ENCODE results near the gene SCN10A. TPM values are rescaled to one million over a fixed set of nuclear protein-coding genes. Genes with fewer than 3 reads are reported as not detected.

SCN10A gene
- total and polyA plus RNA-seq, 3 donors from 2014 or later = 0.19 to 0.53 (median 0.24) TPM

DNA sequence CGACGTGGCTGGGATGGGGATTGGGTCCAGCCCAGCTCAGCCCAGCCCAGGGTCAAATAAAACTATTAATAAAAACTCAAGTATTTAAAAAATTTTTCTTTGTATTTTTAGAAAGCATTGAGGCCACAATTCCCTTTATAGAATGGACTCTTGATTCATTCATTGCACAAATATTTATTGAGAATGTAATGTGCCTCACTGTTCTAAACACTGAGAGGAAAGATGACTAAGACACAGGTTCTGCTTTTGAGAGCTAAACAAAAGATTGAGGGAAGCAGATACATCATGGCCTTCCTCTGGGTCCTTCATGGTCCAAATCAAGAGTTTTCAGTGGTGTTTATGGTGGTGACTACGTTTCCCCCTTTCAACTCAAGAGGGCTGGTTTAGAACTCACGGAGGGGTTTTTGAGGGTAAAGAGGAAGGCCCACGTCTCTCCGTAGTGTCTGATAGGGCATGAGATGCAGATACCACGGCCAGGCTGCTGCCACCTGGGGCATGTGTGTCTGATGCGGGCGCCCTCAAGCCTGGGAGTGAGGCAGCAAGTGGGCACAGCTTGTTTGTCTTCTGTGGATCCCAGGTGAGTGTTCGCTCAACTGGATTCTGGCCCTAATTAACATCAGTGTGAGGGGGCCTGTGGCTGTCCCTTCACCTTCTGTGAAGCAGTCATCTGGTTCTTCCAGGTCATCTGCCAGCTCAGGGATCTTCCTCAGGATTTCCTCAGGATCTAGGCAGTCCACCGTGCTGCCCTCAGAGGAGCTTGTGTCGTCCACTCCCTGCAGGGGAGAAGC, 93.0 kb downstream of the SCN10A start:
- TF ChIP-seq POLR2A (IDR thresholded peaks at IDR 0.05) = no peak
- TF ChIP-seq, protein P1, sequence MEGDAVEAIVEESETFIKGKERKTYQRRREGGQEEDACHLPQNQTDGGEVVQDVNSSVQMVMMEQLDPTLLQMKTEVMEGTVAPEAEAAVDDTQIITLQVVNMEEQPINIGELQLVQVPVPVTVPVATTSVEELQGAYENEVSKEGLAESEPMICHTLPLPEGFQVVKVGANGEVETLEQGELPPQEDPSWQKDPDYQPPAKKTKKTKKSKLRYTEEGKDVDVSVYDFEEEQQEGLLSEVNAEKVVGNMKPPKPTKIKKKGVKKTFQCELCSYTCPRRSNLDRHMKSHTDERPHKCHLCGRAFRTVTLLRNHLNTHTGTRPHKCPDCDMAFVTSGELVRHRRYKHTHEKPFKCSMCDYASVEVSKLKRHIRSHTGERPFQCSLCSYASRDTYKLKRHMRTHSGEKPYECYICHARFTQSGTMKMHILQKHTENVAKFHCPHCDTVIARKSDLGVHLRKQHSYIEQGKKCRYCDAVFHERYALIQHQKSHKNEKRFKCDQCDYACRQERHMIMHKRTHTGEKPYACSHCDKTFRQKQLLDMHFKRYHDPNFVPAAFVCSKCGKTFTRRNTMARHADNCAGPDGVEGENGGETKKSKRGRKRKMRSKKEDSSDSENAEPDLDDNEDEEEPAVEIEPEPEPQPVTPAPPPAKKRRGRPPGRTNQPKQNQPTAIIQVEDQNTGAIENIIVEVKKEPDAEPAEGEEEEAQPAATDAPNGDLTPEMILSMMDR (IDR thresholded peaks at IDR 0.05) = no peak
- H3K27me3 ChIP-seq = no peaks in the 10 kb centered on the region
- intact Hi-C loops (cut with DNase I; ENCODE audit: low total_unique reads) = no loop called here
- H3K4me3 ChIP-seq = no peak overlapping the region
- no peak overlapping the region for H3K27ac ChIP-seq
- 77 to 91% methylated on average over 9 to 12 of the region's 12 CpGs for WGBS, 2 donors
- H3K9me3 ChIP-seq = no peaks in the 10 kb centered on the region
- DNase-seq = no peak
- no peaks in the 10 kb centered on the region for H3K4me1 ChIP-seq
- H3K36me3 ChIP-seq (ENCODE audit: low read depth, missing control alignments) = no peaks in the 10 kb centered on the region

DNA sequence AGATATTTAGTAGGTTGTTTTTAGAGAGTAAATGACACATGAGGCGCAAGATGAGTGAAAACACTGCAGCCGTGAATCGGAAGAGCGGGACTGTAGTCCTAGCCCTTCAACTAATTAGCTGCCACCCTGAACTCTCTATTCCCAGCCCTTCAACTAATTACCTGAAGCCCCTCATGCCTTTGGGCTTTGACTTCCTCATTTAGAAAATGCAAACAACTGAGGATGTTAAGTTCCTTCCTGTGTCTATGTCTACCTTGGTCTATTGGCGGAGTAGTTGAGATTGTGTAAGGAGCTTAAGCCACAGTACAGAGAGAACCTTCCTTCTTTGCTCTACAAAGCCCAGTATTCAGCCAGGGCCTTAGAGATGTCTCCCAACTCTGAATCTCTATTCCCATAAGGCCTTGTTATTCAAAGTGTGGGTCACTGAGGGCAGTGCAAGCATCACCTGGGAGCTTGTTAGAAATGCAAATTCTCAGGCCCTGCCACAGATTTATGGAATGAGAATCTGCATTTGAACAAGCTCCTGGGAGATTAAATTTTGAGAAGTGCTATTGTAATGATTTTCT, 94.7 kb downstream of the SCN10A start:
- Histone ChIP-seq H3K27me3 (no peaks in the 10 kb centered on the region), H3K27ac (no peak overlapping the region), H3K36me3 (ENCODE audit: low read depth, missing control alignments) (no peaks in the 10 kb centered on the region), H3K9me3 (no peaks in the 10 kb centered on the region), H3K4me3 (no peak overlapping the region), H3K4me1 (no peaks in the 10 kb centered on the region)
- DNase-seq = no peak
- 90 to 94% methylated on average over 5 of the region's 5 CpGs for WGBS, 2 donors
- intact Hi-C loops (cut with DNase I; ENCODE audit: low total_unique reads) = no loop called here
- TF ChIP-seq, protein P1 (IDR thresholded peaks at IDR 0.05) = no peak
- no peak for TF ChIP-seq POLR2A (IDR thresholded peaks at IDR 0.05)

DNA sequence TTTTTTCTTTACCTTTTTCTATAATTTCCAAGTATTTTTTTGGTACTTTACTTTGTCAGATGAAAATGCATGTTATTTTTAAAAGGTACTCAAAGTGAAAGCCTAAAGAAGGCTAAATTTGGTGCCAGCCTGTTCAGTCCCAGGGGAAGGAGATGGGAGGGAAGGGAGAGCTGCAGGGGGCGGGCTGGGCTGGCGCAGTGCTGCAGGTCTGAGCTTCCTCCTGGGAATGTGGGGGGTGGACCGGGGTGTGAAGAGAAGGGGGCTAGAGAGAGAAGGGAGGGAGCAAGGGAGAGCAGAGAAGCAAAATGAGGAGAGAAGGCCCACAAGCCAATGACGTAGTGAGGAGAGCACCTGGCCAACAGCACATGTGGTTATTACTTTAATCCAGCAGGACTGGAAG, 95.6 kb downstream of the SCN10A start:
- Histone ChIP-seq H3K4me1 (no peaks in the 10 kb centered on the region), H3K36me3 (ENCODE audit: low read depth, missing control alignments) (no peaks in the 10 kb centered on the region), H3K27me3 (no peaks in the 10 kb centered on the region), H3K27ac (no peak overlapping the region), H3K9me3 (no peaks in the 10 kb centered on the region), H3K4me3 (no peak overlapping the region)
- TF ChIP-seq, protein P1 (IDR thresholded peaks at IDR 0.05) = no peak
- intact Hi-C loops (cut with DNase I; ENCODE audit: low total_unique reads) = no loop called here
- 59 to 65% methylated on average over 4 of the region's 4 CpGs for WGBS, 2 donors
- no peak for DNase-seq

DNA sequence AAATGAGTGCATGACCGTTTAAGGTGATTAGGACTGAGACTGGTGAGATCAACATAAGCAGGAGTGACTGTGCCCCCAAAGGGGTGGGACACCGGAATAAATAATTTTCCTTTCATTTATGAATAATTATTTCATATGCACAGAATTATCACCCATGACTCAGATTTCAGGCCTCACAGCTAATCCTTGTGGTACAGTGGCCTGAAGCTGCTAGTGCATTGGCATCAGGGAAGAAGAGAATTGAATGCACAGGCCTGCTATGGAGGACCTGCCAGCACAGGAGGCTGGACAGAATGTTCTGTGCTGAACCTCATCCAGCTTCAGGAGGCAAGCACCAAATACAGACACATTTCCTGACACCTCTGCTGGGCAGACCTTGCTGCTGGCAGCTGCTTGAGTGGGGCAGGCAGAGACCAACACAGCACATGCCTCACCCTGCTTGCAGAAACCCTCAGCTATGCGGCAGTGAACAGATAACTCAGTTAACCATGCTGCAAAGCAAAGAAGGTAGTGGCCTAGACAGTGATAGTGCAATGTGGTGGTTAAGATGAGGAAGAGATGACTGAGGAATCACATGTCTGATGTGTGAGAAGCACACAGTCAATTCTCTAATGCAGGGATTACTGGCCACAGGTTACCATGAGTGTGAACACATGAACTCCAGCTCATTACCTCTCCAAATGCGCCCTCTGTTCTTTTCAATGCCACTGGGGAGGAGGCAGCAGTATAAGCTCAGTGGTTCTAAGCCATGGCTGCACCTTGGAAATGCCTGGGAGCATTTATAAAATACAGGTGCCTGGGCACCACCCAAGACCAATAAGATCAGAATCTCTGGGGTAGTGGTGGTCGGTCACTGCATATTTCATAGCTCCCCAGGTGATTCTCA, 98.4 kb downstream of the SCN10A start:
- no peak for TF ChIP-seq POLR2A (IDR thresholded peaks at IDR 0.05)
- TF ChIP-seq, protein P1 (IDR thresholded peaks at IDR 0.05) = no peak
- DNase-seq = no peak
- Histone ChIP-seq H3K9me3 (no peaks in the 10 kb centered on the region), H3K4me3 (no peak overlapping the region), H3K36me3 (ENCODE audit: low read depth, missing control alignments) (no peaks in the 10 kb centered on the region), H3K27me3 (no peaks in the 10 kb centered on the region), H3K4me1 (no peaks in the 10 kb centered on the region), H3K27ac (no peak overlapping the region)
- intact Hi-C loops (cut with DNase I; ENCODE audit: low total_unique reads) = no loop called here
- WGBS, 2 donors = 75 to 79% methylated on average over 5 of the region's 5 CpGs
